Stomach (tissue), 9 donors: ENCODE results near the gene RALGAPA2. TPM values are rescaled to one million over a fixed set of nuclear protein-coding genes. Genes with fewer than 3 reads are reported as not detected.
A peak's percentile ranks its signal among the peaks of the same experiment; 100 is the strongest.

ENCODE experiments used
- DNase-seq, 2 donors: peaks; one replicate each; pipeline versions ENCODE4 v3.0.0 to v3.0.0-alpha.2; 2013 to 2019
- H3K27ac ChIP-seq, 5 donors: fragments of 200-600 bp in 4 of 5; sonication (generic) in 4 of 5; one replicate each; pipeline ENCODE4 v1.5.1; 2013 to 2019; ENCODE audit warnings: mild to moderate bottlenecking in 1 of 5, moderate library complexity in 1 of 5
- H3K27me3 ChIP-seq, 3 donors: fragments of 200-600 bp; sonication (generic); one replicate each; pipeline ENCODE4 v1.5.1; 2017 to 2019; ENCODE audit warnings: mixed run types in 1 of 3
- H3K36me3 ChIP-seq, 4 donors: fragments of 200-600 bp; sonication (generic); 1 replicate in 3 of 4; 2 replicates in 1 of 4; pipeline ENCODE4 v1.5.1; 2016 to 2019
- H3K4me1 ChIP-seq, 4 donors: fragments of 200-600 bp; sonication (generic); one replicate each; pipeline ENCODE4 v1.5.1; 2016 to 2019
- H3K4me3 ChIP-seq, 4 donors: fragments of 200-600 bp; sonication (generic) in 3 of 4; one replicate each; pipeline ENCODE4 v1.5.1; 2016 to 2019; ENCODE audit warnings: mild to moderate bottlenecking in 1 of 4
- H3K9me3 ChIP-seq, 4 donors: fragments of 200-600 bp; sonication (generic); one replicate each; pipeline ENCODE4 v1.5.1; 2016 to 2019
- CTCF ChIP-seq, 7 experiments: fragments of 450-650 bp in 4 of 7; fragments of 200-600 bp in 3 of 7; sonication (generic) in 3 of 7; IDR thresholded peaks; one replicate each; pipeline ENCODE4 v1.5.1; 2016 to 2019; ENCODE audit warnings: antibody characterized with exemption in 7 of 7, control low read depth in 2 of 7, mild to moderate bottlenecking in 1 of 7
- EP300 ChIP-seq: sonication (generic); formaldehyde crosslinking; IDR thresholded peaks from one replicate; pipeline ENCODE4 v1.6.1; 2017; ENCODE audit warnings: antibody characterized with exemption
- POLR2A ChIP-seq, 4 donors: fragments of 450-650 bp; IDR thresholded peaks; one replicate each; pipeline ENCODE4 v1.6.1; 2016; ENCODE audit warnings: antibody characterized with exemption in 4 of 4, control low read depth in 2 of 4, mild to moderate bottlenecking in 1 of 4, moderate library complexity in 1 of 4
- POLR2AphosphoS5 ChIP-seq, 3 donors: sonication (generic); formaldehyde crosslinking; IDR thresholded peaks; one replicate each; pipeline ENCODE4 v1.6.1; 2016; ENCODE audit warnings: antibody characterized with exemption in 3 of 3
- WGBS, 5 donors: extraction: QIAGEN DNeasy Blood & Tissue Kit in 3 of 5; methylation state at CpG; one replicate each; pipeline versions ENCODE4 v1.1.5 to v1.1.7; 2013 to 2018; 5-methylcytosine and 5-hydroxymethylcytosine counted together
- intact Hi-C: fragments of 100-400 bp; cut with DNase I; formaldehyde crosslinking; loops from one replicate; pipeline ENCODE4 v1.15.1; 2023; ENCODE audit warnings: low total_unique reads
- polyA plus RNA-seq, 3 donors: library from polyadenylated mRNA; stranded (reverse); fragments of 200-250 nt; gene quantifications; one replicate each; pipeline ENCODE4 v1.2.3, GENCODE V29; 2013
- total RNA-seq, 5 donors: library from RNA; depleted of rRNA; stranded (reverse); fragments of >200 nt; gene quantifications; one replicate each; pipeline versions ENCODE4 v1.1.0 to v1.2.3, GENCODE V29; 2014 to 2016
- donor health status: healthy with polysubstance abuse.
- donor health status: Bipolar disorder and iron deficiency.
- donor health status: healthy.

The RALGAPA2 gene
- total and polyA plus RNA-seq, 8 donors: 4.3 to 159 (median 48.7) TPM

- Histone ChIP-seq H3K4me1 (peaks cover 0 to 25% (median 7%) of the 10 kb centered on the region in 4 donors), H3K27me3 (no peaks in the 10 kb centered on the region), H3K4me3 (no peak overlapping the region), H3K36me3 (peaks cover 6 to 23% (median 19%) of the 10 kb centered on the region in 4 donors), H3K27ac (no peak overlapping the region), H3K9me3 (no peaks in the 10 kb centered on the region)
- TF ChIP-seq CTCF (IDR thresholded peaks at IDR 0.05) (no peak), POLR2A (IDR thresholded peaks at IDR 0.05) (no peak), POLR2AphosphoS5 (IDR thresholded peaks at IDR 0.05) (no peak), EP300 (no peak)
- intact Hi-C loops: no loop called here
- 65 to 85% (median 72%) methylated on average over 2 of the region's 2 CpGs for WGBS, 5 donors
- no peak for DNase-seq
These were observed 270.0 kb downstream of the RALGAPA2 start for GRCh38 chr20:20442466-20442865.

GRCh38 chr20:20440886-20441658 lies 271.4 kb downstream of the RALGAPA2 start:
- H3K4me1 ChIP-seq: peaks cover 0 to 25% (median 7%) of the 10 kb centered on the region in 4 donors
- DNase-seq: peak in 1 of 2 donors; percentile 48
- no peaks in the 10 kb centered on the region for H3K27me3 ChIP-seq
- 23 to 44% (median 27%) methylated on average over 6 of the region's 6 CpGs for WGBS, 5 donors
- H3K4me3 ChIP-seq: no peak overlapping the region
- H3K36me3 ChIP-seq: peaks cover 8 to 37% (median 33%) of the 10 kb centered on the region in 4 donors
- H3K9me3 ChIP-seq: no peaks in the 10 kb centered on the region
- intact Hi-C loops: no loop called here
- TF ChIP-seq POLR2AphosphoS5 (IDR thresholded peaks at IDR 0.05) (peak in 1 of 3 donors; percentile 22), POLR2A (IDR thresholded peaks at IDR 0.05) (no peak), CTCF (IDR thresholded peaks at IDR 0.05) (no peak)
- peak overlapping the region in 3 of 5 donors; percentile 19 to 37 (median 22) for H3K27ac ChIP-seq

GRCh38 chr20:20440481-20440880 lies 272.0 kb downstream of the RALGAPA2 start:
- intact Hi-C loops: no loop called here
- TF ChIP-seq CTCF (IDR thresholded peaks at IDR 0.05): no peak
- no peak for TF ChIP-seq EP300
- TF ChIP-seq POLR2AphosphoS5 (IDR thresholded peaks at IDR 0.05): no peak
- TF ChIP-seq POLR2A (IDR thresholded peaks at IDR 0.05): no peak
- Histone ChIP-seq H3K27ac (peak overlapping the region in 3 of 5 donors; percentile 14 to 22 (median 19)), H3K36me3 (peaks cover 8 to 41% (median 35%) of the 10 kb centered on the region in 4 donors), H3K27me3 (no peaks in the 10 kb centered on the region), H3K4me3 (no peak overlapping the region), H3K9me3 (no peaks in the 10 kb centered on the region), H3K4me1 (peaks cover 0 to 25% (median 7%) of the 10 kb centered on the region in 4 donors)
- no peak for DNase-seq
- WGBS, 5 donors: 61 to 81% (median 64%) methylated on average over 16 of the region's 16 CpGs

GRCh38 chr20:20439602-20440190 lies 272.7 kb downstream of the RALGAPA2 start:
- Histone ChIP-seq H3K27me3 (no peaks in the 10 kb centered on the region), H3K9me3 (no peaks in the 10 kb centered on the region), H3K27ac (peak overlapping the region in 1 of 5 donors; percentile 14), H3K4me3 (no peak overlapping the region), H3K4me1 (peaks cover 0 to 25% (median 7%) of the 10 kb centered on the region in 4 donors), H3K36me3 (peaks cover 8 to 48% (median 39%) of the 10 kb centered on the region in 4 donors)
- no peak for TF ChIP-seq POLR2AphosphoS5 (IDR thresholded peaks at IDR 0.05)
- TF ChIP-seq POLR2A (IDR thresholded peaks at IDR 0.05): no peak
- no peak for TF ChIP-seq EP300
- TF ChIP-seq CTCF (IDR thresholded peaks at IDR 0.05): no peak
- intact Hi-C loops: no loop called here
- 37 to 58% (median 45%) methylated on average over 5 of the region's 5 CpGs for WGBS, 5 donors
- DNase-seq: peak in 1 of 2 donors; percentile 64
